Fibroblast of lung (primary cell): ENCODE results near the gene C6orf118. TPM values are rescaled to one million over a fixed set of nuclear protein-coding genes. Genes with fewer than 3 reads are reported as not detected.
A peak's percentile ranks its signal among the peaks of the same experiment; 100 is the strongest.

Source experiments
- DNase-seq, 2 donors: peaks; one replicate each; pipeline versions ENCODE4 v3.0.0 to v3.0.0-alpha.2; 2010; ENCODE audit warnings: low read depth in 2 of 2
- H2AFZ ChIP-seq: 2 replicates; pipeline ENCODE4 v1.5.1; 2012; ENCODE audit warnings: low read length, control low read depth, inconsistent platforms
- H3K27ac ChIP-seq: 2 replicates; pipeline ENCODE4 v1.5.1; 2011; ENCODE audit warnings: low read length, control low read depth; ENCODE audit not compliant: insufficient read depth
- H3K27me3 ChIP-seq: 2 replicates; pipeline ENCODE4 v1.5.1; 2011; ENCODE audit warnings: mild to moderate bottlenecking, low read length; ENCODE audit not compliant: control insufficient read depth, insufficient read depth
- H3K36me3 ChIP-seq: 2 replicates; pipeline ENCODE4 v1.5.1; 2011; ENCODE audit warnings: low read length; ENCODE audit not compliant: control insufficient read depth, insufficient read depth
- H3K4me1 ChIP-seq: 2 replicates; pipeline ENCODE4 v1.5.1; 2011; ENCODE audit warnings: low read length; ENCODE audit not compliant: control insufficient read depth, insufficient read depth; ENCODE audit errors: extremely low read depth
- H3K4me2 ChIP-seq: 2 replicates; pipeline ENCODE4 v1.5.1; 2011; ENCODE audit warnings: low read length, control low read depth; ENCODE audit not compliant: insufficient read depth; ENCODE audit errors: extremely low read depth
- H3K4me3 ChIP-seq, 4 experiments: fragments of 200-600 bp in 1 of 4; sonication (generic) in 1 of 4; replicated peaks in 1 of 4; 2 replicates each; pipeline ENCODE4 v1.5.1; 2011 to 2016; ENCODE audit warnings: low read length in 4 of 4, low read depth in 3 of 4, mild to moderate bottlenecking in 3 of 4, control low read depth in 2 of 4, inconsistent platforms in 1 of 4, mixed read lengths in 1 of 4; ENCODE audit not compliant: insufficient read depth in 1 of 4; ENCODE audit errors: control extremely low read depth in 1 of 4
- H3K79me2 ChIP-seq: 2 replicates; pipeline ENCODE4 v1.5.1; 2012; ENCODE audit warnings: mild to moderate bottlenecking, low read length, inconsistent platforms; ENCODE audit not compliant: control insufficient read depth, insufficient read depth
- H3K9ac ChIP-seq: 2 replicates; pipeline ENCODE4 v1.5.1; 2011; ENCODE audit warnings: mild to moderate bottlenecking, low read length, control low read depth; ENCODE audit not compliant: insufficient read depth
- H3K9me3 ChIP-seq: 2 replicates; pipeline ENCODE4 v1.5.1; 2012; ENCODE audit warnings: low read depth, low read length; ENCODE audit not compliant: control insufficient read depth, insufficient read depth
- H4K20me1 ChIP-seq: 2 replicates; pipeline ENCODE4 v1.5.1; 2011; ENCODE audit warnings: low read length; ENCODE audit not compliant: control insufficient read depth, insufficient read depth; ENCODE audit errors: extremely low read depth
- CTCF ChIP-seq, 2 donors: IDR thresholded peaks in 1 of 2; conservative IDR thresholded peaks in 1 of 2; 1 replicate in 1 of 2; 2 replicates in 1 of 2; pipeline ENCODE4 v1.5.1; 2011 to 2012; ENCODE audit warnings: low read length in 2 of 2, control low read depth in 1 of 2, inconsistent platforms in 1 of 2, low read depth in 1 of 2, mild to moderate bottlenecking in 1 of 2
- EZH2 ChIP-seq: IDR thresholded peaks from 2 replicates; pipeline ENCODE4 v1.5.1; 2012; ENCODE audit warnings: low read length, control low read depth, mild to moderate bottlenecking; ENCODE audit errors: missing control alignments
- polyA plus RNA-seq, 2 donors: library from polyadenylated mRNA; depleted of rRNA in 1 of 2; stranded (reverse) in 1 of 2; unstranded in 1 of 2; fragments of >200 nt; gene quantifications; 2 replicates each; pipeline ENCODE4 v1.2.1, GENCODE V29; 2011 to 2012; ENCODE audit warnings: missing spikeins in 1 of 2
- total RNA-seq: library from RNA; depleted of rRNA; stranded (reverse); fragments of >200 nt; gene quantifications from 2 replicates; pipeline ENCODE4 v1.2.1, GENCODE V29; 2014

C6orf118 gene
- total and polyA plus RNA-seq, 2 donors (not counting 1 experiment from before 2014, with no cell fraction given) = not detected

GRCh38 chr6:165260462-165260861 lies 48.9 kb downstream of the C6orf118 start:
- no peak overlapping the region for H3K9ac ChIP-seq

DNA sequence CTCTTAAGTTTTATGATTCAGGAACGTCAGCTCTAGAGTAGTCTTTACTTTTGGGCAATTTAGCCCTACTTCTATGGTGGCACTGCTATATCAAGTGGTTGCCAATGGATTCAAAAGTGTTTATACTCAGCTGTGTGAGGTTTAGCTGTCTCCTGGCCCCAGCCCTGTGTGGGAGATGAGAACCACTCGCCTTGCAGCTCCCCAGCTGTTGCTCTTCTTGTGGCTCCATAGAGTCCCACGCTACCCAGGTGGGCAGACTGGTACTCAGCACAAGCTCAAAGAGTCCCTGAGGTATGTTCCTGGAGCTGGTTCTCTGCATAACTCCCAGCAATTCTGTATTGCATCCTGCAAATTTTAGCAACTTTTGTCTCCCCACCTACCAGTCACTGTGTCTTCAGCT lies 59.6 kb downstream of the C6orf118 start:
- no peaks in the 10 kb centered on the region for H3K79me2 ChIP-seq
- no peak for DNase-seq
- H3K9me3 ChIP-seq = no peaks in the 10 kb centered on the region
- H3K27ac ChIP-seq = no peak overlapping the region
- no peak overlapping the region for H3K9ac ChIP-seq
- H3K4me2 ChIP-seq = no peak overlapping the region
- H3K4me1 ChIP-seq = no peaks in the 10 kb centered on the region
- no peaks in the 10 kb centered on the region for H4K20me1 ChIP-seq
- no peak overlapping the region for H2AFZ ChIP-seq
- no peak overlapping the region for H3K4me3 ChIP-seq
- no peaks in the 10 kb centered on the region for H3K27me3 ChIP-seq
- H3K36me3 ChIP-seq = no peaks in the 10 kb centered on the region
- TF ChIP-seq EZH2 (no peak), CTCF (conservative IDR thresholded peaks at IDR 0.05 in 1 of 2, IDR thresholded peaks at IDR 0.05 in 1 of 2; ENCODE audit: low read depth in 1 of 2, low read length in 2 of 2) (no peak)

More at GRCh38 chr6:165260462-165260861, 48.9 kb downstream of the C6orf118 start:
- no peak overlapping the region for H3K4me3 ChIP-seq
- H3K36me3 ChIP-seq = no peaks in the 10 kb centered on the region
- no peak for DNase-seq
- no peaks in the 10 kb centered on the region for H3K27me3 ChIP-seq
- no peak overlapping the region for H3K4me2 ChIP-seq
- H3K4me1 ChIP-seq = no peaks in the 10 kb centered on the region
- H3K27ac ChIP-seq = no peak overlapping the region
- no peaks in the 10 kb centered on the region for H4K20me1 ChIP-seq
- no peak overlapping the region for H2AFZ ChIP-seq
- H3K79me2 ChIP-seq = no peaks in the 10 kb centered on the region
- H3K9me3 ChIP-seq = no peaks in the 10 kb centered on the region
- TF ChIP-seq CTCF (conservative IDR thresholded peaks at IDR 0.05 in 1 of 2, IDR thresholded peaks at IDR 0.05 in 1 of 2; ENCODE audit: low read depth in 1 of 2, low read length in 2 of 2) = no peak
- no peak for TF ChIP-seq EZH2

- DNase-seq = peak in 1 of 2 donors; percentile 14
- TF ChIP-seq EZH2 (no peak), CTCF (conservative IDR thresholded peaks at IDR 0.05 in 1 of 2, IDR thresholded peaks at IDR 0.05 in 1 of 2; ENCODE audit: low read depth in 1 of 2, low read length in 2 of 2) (no peak)
- H3K9ac ChIP-seq = no peak overlapping the region
- H3K4me3 ChIP-seq = no peak overlapping the region
- H3K79me2 ChIP-seq = no peaks in the 10 kb centered on the region
- H3K4me1 ChIP-seq = no peaks in the 10 kb centered on the region
- no peak overlapping the region for H2AFZ ChIP-seq
- H3K27me3 ChIP-seq = no peaks in the 10 kb centered on the region
- no peaks in the 10 kb centered on the region for H4K20me1 ChIP-seq
- H3K9me3 ChIP-seq = no peaks in the 10 kb centered on the region
- H3K4me2 ChIP-seq = no peak overlapping the region
- no peaks in the 10 kb centered on the region for H3K36me3 ChIP-seq
- no peak overlapping the region for H3K27ac ChIP-seq
Measured at GRCh38 chr6:165245701-165246100, 63.7 kb downstream of the C6orf118 start.
